G401 (cell line): Measurements from ENCODE around the gene TULP4. TPM values are rescaled to one million over a fixed set of nuclear protein-coding genes. Genes with fewer than 3 reads are reported as not detected.
"Not testable (repeated sequence)": the region's sequence is repeated elsewhere in the genome, so short reads cannot be mapped to it uniquely, and the experiment has no call there.

Source experiments
- DNase-seq: peaks from one replicate; pipeline ENCODE4 v3.0.0-alpha.2; 2015; ENCODE audit warnings: low spot score
- in situ Hi-C: cut with HindIII; loops from 2 replicates; pipeline ENCODE4 v1.10.0; 2016; ENCODE audit warnings: low sequenced_read_pairs, mixed read lengths
- total RNA-seq: library from RNA; depleted of rRNA; stranded (reverse); fragments of >200 nt; shearing (Covaris generic); gene quantifications from 2 replicates; pipeline ENCODE4 v1.2.3, GENCODE V29; 2014

The TULP4 gene
- total RNA-seq, 1 experiment from 2014 or later: 68.5 TPM

DNA sequence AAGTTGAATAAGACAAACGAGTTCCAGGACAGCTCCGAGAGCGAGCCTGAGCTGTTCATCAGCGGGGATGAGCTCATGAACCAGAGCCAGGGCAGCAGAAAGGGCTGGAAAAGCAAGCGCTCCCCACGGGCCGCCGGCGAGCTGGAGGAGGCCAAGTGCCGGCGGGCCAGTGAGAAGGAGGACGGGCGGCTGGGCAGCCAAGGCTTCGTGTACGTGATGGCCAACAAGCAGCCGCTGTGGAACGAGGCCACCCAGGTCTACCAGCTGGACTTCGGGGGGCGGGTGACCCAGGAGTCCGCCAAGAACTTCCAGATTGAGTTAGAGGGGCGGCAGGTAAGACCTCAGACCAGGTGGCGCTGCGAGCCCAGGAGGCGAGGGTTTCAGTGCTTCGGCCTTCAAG lies 191.6 kb downstream of the TULP4 start:
- no peak for DNase-seq
- in situ Hi-C loops: no loop called here

DNA sequence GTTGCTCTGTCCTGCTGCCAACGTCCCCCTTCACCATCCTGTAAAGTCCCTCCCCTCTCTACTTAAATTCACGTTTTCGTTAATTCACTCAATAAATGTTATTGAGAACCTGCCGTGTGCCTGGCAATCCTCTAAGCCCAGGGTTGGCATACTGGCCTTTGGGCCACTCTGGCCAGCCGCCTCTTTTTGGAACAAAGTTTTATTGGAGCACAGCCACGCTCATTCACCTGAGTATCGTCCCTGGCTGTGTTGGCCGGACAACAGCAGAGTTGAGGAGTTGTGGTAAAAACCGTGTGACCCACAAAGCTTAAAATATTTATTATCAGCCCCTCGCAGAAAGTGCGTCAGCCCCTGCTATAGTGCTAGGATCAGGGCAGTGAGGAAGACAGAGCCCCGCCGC lies 192.9 kb downstream of the TULP4 start:
- DNase-seq: no peak
- in situ Hi-C loops: no loop called here

DNA sequence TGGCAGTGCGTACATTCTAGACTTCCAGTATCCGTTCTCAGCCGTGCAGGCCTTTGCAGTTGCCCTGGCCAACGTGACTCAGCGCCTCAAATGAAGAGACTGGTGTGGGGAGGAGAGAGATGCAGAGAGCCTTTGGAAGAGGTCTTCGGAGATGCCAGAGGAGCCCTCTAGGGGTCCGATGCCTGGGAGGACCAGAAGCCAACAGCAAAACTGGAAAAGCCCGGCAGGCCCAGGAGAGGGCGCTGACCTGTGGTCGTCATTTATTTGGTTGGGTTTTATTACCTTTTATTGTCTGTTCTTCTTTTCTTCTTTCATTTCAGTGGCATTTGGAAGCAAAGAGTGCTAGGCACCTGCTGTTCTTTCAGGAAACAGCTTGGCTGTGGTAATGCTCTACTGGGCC lies 194.3 kb downstream of the TULP4 start:
- in situ Hi-C loops: no loop called here
- DNase-seq: peak; percentile 17

DNA sequence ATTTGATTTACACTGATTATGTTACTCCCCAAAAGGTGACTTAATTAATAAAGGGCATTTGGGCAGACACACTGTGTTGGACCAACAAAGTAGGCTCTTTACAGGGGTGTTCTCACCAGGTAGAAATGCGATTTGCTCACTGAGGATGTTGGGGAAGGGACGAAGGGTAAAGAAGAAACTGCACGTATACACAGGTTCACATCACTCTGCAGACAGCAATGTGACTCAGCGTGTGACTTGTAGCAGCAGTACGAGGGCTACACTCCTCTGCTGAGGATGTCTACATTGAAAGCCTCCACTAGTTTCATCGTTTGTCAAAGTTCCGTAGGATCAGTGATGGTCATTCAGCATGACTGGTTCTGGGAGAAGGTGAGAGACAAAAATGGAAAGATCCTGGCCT lies 194.9 kb downstream of the TULP4 start:
- in situ Hi-C loops: no loop called here

DNA sequence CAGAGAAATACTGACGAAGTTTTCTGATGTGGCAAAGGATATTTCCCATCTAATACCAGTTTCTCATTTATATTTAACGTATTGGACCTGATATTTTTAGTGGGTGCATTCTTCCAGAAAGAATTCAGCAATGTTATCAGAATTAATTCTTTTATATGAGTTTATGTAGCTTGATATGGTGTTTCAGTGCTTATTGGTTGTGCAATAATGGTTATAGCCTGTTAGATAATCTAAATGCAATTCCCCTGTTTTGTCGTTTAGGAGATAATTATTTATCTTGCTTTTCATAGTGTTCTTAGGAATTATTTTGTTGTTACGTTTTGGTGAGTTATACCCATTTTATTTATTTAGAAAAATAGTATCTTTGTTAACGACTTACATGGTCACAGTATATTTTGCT lies 196.2 kb downstream of the TULP4 start:
- in situ Hi-C loops: no loop called here
- no peak for DNase-seq

More for the DNA sequence above, 194.9 kb downstream of the TULP4 start:
- no peak for DNase-seq

DNA sequence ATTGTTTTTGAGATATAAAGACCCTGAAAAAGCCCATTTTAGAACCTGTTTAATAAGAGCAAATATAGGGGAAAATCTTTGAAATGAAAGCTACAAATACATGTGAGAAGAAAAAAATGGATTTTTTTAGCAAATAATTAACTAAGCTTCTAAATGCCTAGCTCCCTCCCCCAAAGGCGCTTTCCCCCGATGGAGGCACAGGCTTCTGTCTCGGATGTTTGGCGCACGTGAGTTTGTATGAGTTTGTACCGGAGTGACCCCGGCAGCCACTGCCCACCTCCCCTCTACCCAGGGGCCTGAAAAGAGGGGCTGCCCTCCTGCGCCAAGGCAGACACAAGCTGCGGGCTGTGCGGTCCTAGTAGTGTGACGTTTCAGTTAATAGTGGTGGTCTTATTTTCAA lies 197.2 kb downstream of the TULP4 start:
- in situ Hi-C loops: no loop called here
- DNase-seq: no peak

DNA sequence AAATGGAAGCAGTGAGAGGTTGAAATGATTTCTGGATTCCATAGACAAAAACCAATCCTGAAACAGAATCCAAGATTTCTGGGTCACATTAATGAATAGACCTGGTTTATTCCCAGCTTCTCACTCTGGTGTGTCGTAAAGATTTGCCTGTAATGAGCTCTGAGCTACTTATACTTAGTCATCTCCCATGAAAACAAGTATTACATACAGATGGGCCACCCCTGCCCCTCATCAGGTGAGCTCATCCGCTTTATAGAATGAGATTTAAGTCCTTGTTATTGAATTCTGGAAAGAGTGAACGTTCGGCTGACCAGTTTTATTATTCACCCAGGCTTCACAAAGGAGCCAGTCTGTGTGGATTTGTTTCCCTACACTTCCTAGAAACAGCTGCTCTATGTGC lies 200.5 kb downstream of the TULP4 start:
- in situ Hi-C loops: no loop called here
- DNase-seq: no peak

DNA sequence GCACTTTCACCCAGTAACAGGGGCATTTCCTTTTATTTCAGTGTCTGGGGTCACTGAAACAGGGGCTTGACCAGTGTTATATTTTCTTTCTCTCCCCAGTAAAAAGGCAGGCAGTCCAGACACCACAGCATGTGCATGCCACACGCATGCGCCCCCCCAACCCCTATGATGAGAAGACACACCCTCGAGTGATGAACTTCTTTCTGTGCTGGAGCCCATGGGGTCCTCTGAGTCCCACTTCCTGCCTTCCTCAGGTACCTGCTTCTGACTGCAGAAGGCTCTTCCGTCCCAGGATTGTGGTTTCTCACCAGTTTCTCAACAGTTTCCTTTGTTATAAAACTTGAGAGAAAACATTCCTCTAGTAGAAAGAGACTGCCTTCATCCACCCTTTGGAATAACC lies 201.9 kb downstream of the TULP4 start:
- in situ Hi-C loops: no loop called here
- no peak for DNase-seq

DNA sequence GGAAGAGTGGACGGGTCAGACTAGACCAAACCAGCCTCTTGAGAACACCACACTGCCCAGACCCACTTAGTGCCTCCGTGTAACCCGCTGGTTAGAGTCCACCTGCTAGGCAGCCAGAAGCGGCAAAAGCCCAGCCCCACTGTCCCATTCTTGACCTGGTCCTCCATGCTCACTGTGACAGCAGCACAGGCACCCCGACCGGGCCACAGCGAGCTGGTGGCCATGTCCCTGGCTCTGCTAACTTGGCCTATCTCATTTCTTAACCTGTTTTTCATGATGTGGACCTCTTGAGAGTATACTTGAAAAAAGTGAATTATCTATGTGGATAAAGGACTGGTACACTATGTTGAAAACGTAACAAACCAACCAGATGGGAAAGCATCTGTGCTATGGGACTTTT lies 202.7 kb downstream of the TULP4 start:
- in situ Hi-C loops: no loop called here
- DNase-seq: no peak

DNA sequence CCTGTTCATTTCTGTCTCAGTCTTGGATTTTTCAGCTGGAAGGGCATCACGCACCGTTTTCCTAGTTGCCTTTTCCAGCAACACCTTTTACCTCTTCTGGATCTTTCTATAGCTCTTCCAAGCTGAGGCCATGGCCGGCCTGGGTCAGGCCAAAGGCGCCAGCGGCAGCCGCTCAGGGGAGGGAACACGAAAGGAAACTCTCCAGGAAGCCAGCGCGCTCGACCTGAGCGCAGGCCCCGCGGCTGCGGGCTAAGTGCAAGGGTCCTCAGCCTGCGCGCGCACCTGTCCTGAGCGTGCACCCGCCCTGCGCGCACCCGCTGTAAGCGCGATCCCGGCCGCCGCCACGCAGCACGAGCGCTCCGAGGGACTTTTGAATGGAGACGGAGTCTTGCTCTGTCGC lies 203.8 kb downstream of the TULP4 start:
- in situ Hi-C loops: no loop called here
- DNase-seq: no peak

DNA sequence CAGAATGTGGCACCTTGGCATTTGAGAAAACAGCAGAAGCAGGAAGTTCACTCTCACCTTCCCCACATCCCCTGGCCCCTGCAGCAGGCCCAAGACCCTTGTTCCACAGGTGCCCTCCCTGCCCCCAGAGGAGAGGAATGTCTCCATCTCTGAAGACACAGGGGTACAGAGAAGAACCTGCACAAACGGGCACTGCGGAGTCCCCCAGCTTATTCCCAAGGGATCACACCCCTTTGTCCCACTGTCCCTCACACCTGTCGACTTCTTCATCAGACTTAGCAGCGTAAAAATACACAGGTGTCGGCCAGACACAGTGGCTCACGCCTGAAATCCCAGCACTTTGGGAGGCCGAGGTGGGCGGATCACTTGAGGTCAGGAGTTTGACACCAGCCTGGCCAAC lies 204.8 kb downstream of the TULP4 start:
- in situ Hi-C loops: no loop called here

DNA sequence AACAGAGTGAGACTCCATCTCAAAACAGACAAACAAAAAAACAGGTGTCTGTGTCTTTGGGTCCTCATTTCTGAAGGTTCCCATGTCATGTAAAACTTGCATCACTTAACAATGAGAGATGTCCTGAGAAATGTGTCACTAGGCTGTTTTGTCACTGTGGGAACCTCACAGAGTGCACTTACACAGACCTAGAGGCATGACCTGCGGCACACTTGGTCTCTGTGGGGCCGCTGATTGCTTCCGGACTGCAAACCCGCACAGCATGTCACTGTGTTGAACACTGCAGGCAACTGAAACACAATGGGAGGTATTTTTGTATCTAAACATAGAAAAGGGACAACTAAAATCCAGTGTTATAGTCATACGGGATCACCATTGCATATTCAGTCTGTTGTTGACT lies 205.3 kb downstream of the TULP4 start:
- in situ Hi-C loops: no loop called here
- no peak for DNase-seq

More for the DNA sequence above, 204.8 kb downstream of the TULP4 start:
- DNase-seq: no peak

DNA sequence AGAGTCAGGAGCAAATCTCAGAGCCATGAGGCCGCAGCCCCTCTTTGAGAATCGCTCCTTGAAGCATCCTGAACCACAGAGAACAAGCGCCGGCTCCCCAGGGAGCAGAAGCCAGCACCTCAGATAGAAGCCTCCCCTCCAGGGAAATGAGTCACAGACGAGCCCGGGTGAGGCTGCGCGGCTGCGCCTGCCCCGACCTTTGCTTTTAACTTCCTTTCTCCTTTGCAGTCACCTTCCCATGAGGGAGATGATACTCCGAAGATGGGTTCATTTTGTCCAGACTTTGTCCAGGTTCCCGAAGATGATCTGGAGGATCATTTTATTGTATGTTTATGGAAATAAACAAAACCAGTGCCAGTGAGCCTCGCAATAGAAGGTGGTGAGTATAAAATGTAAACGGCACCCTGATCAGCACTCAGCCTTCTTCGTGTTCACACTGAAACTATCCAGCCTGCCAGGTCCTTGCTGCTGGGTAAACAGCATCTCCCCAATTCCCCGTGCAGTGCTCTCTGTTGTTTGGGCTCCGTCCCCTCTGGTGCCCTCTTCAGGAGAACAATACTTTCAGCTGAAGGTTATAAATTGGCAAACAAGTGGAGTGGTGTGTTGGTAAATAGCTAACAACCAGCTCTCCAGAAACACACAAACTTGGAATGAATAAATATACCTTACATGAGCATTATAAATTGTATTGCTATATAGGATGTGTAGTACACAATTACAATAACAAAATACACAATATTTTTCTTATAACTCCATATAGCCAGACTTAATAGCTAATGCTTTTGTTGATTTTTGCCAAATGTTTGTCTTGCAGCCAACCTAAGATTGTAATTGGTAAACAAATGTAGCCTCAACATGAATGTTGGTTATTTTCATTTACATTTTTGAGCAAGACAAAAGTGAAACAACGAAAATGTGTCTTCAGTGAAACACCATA lies 206.2 kb downstream of the TULP4 start:
- DNase-seq: peak; percentile 92
- in situ Hi-C loops: no loop called here

DNA sequence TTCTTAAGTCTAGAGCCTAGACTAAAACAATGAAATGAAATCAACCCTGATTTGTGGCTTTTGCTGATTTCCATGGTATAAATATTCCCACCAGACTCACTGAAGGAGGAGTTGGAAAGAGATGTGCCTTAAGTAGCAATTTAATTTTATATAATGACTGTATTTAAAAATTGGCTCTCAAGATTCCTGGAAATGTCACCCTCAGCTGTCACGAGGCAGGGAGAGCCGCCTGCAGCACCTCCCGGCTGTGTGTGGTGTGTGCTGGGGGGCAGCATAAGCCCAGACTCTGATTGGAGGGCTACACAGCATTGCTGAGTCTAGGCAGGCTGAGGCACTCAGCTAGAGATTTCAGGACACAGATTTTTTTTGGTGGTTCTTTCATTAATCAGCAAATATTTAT lies 207.0 kb downstream of the TULP4 start:
- no peak for DNase-seq
- in situ Hi-C loops: no loop called here

DNA sequence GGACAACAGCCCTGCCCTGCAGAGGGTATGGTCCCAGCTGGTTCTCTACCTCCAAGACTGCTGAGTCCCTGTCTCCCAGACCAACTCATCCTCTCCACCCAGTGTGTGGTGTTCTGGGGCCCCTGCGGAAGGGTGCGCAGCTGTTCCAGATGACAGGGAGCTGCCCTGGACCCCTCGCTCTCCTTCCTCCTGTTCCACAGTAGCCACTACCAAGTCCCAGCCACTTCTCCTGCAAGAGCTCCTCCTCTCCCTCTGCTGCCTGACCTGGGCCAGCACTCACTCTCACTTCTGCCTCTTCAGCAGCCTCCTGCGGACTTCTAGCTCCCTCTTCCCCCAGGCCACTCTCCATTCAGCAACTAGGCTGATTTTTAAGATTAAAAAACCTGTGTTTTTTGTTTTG lies 207.5 kb downstream of the TULP4 start:
- DNase-seq: no peak
- in situ Hi-C loops: no loop called here

DNA sequence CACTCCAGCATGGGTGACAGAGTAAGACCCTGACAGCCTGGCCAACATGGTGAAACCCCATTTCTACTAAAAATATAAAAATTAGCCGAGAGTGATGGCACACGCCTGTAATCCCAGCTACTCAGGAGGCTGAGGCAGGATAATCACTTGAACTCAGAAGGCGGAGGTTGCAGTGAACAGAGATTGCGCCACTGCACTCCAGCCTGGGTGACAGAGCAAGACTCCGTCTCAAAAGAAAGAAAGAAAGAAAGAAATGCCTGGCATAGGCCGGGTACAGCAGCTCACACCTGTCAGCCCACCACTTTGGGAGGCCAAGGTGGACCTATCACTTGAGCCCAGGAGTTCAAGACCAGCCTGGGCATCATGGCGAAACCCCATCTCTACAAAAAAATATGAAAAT lies 208.7 kb downstream of the TULP4 start:
- in situ Hi-C loops, DNase-seq: not testable (repeated sequence)

DNA sequence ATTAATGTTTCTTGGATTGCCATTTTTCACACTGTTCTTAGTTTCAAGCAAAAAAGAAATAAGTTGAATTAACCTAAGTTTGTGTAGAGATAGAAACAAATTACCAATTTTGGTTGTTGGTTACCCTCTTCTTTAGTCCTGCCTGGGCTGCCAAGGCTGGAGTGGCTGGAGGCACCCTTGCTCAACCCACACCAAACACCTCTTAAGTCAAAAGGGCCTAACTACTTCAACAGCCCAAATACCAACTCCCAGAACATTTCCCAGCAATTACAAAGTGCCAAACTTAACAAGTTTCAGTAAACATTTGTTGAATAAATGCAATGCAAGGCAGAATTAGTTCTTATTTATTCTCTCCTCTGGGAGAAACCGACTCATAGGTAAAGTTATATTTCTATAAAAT lies 209.5 kb downstream of the TULP4 start:
- DNase-seq: no peak
- in situ Hi-C loops: no loop called here

DNA sequence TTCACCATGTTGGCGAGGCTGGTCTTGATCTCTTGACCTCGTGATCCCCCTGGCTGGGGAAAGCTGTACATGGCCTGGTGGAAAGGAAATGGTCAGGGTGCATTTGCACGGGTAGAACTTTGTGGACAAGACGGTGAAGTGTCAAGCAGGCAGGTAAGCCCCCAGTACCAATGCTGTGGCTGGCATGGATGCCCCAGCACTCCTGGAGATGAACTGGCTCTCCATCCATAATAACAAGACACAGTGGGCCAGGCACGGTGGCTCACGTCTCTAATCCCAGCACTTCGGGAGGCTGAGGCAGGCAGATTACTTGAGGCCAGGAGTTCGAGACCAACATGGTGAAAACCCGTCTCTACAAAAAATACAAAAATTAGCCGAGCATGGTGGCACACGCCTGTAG lies 210.4 kb downstream of the TULP4 start:
- in situ Hi-C loops: no loop called here

DNA sequence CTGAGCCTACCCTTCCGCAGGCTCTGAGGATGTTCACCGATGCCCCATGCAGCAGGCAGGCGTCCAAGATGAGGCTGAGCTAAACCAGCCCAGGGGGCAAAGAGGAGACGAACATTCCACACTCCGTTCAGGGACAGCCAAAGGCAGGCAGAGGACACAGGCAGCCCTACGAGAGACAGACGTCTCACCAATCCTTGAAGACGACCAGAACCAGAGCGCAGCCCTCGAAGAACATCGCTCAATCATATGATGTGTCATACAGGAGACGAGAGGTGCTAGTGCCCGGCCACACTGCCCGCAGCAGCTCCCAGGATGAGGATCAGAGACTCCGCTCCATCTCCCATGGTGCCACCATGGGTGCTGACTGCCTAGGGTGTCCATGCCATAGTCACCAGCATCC lies 212.0 kb downstream of the TULP4 start:
- no peak for DNase-seq
- in situ Hi-C loops: no loop called here

More for the DNA sequence above, 210.4 kb downstream of the TULP4 start:
- no peak for DNase-seq

DNA sequence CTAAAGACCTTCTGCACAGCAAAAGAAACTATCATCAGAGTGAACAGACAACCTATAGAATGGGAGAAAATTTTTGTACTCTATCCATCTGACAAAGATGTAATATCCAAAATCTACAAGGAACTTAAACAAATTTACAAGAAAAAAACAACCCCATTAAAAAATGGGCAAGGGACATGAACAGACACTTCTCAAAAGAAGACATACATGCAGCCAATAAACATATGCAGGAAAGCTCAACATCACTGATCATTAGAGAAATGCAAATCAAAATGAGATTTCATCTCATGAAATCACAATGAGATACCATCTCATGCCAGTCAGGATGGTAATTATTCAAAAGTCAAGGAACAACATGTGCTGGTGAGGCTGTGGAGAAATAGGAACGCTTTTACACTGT lies 215.6 kb downstream of the TULP4 start:
- DNase-seq, in situ Hi-C loops: not testable (repeated sequence)

DNA sequence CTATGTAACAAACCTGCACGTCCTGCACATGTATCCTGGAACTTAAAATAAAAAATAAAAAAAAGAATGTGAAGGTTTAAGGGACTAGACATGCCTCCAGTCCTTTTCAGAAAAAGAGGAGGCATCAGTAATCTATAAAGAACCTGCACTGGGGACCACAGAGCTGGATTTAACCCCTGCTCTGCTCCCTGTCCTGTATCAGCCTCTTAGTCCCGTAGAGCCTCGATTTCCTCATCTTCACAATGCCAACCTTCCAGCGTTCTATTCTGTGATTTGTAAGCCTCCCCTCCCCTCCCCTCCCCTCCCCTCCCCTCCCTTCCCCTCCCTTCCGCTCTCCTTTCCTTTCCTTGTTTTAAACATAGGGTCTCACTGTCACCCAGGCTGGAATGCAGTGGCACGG lies 216.6 kb downstream of the TULP4 start:
- in situ Hi-C loops: no loop called here
- no peak for DNase-seq
